HEK293 (cell line): Measurements from ENCODE around the gene PPFIBP1.

Source experiments
- BCL11A ChIP-seq: fragments of 450-650 bp; formaldehyde crosslinking; IDR thresholded peaks from 2 replicates; pipeline ENCODE4 v1.5.1; 2016; ENCODE audit warnings: low read depth, missing biosample characterization, missing genetic modification characterization
- CTCF ChIP-seq: fragments of 450-650 bp; formaldehyde crosslinking; IDR thresholded peaks from 2 replicates; pipeline ENCODE4 v1.5.1; 2016; ENCODE audit warnings: missing biosample characterization, missing genetic modification characterization
- GFI1B ChIP-seq: fragments of 450-650 bp; formaldehyde crosslinking; IDR thresholded peaks from 2 replicates; pipeline ENCODE4 v1.5.1; 2016; ENCODE audit warnings: missing biosample characterization, missing genetic modification characterization
- MYNN ChIP-seq: fragments of 450-650 bp; formaldehyde crosslinking; IDR thresholded peaks from 2 replicates; pipeline ENCODE4 v1.5.1; 2016; ENCODE audit warnings: missing biosample characterization, missing genetic modification characterization, borderline replicate concordance
- REPIN1 ChIP-seq: fragments of 450-650 bp; formaldehyde crosslinking; IDR thresholded peaks from 2 replicates; pipeline ENCODE4 v1.5.1; 2017; ENCODE audit warnings: missing biosample characterization, missing genetic modification characterization, low read depth
- YY1 ChIP-seq: fragments of 450-650 bp; formaldehyde crosslinking; IDR thresholded peaks from 2 replicates; pipeline ENCODE4 v1.5.1; 2018; ENCODE audit warnings: missing biosample characterization, missing genetic modification characterization
- ZFP3 ChIP-seq: fragments of 450-650 bp; formaldehyde crosslinking; IDR thresholded peaks from 2 replicates; pipeline ENCODE4 v1.5.1; 2016; ENCODE audit warnings: low read depth, missing biosample characterization, missing genetic modification characterization
- ZNF121 ChIP-seq: fragments of 450-650 bp; formaldehyde crosslinking; IDR thresholded peaks from 2 replicates; pipeline ENCODE4 v1.5.1; 2016; ENCODE audit warnings: missing biosample characterization, missing genetic modification characterization
- ZNF324 ChIP-seq: fragments of 450-650 bp; formaldehyde crosslinking; IDR thresholded peaks from 2 replicates; pipeline ENCODE4 v1.5.1; 2016; ENCODE audit warnings: missing biosample characterization, missing genetic modification characterization
- ZNF433 ChIP-seq: fragments of 450-650 bp; formaldehyde crosslinking; IDR thresholded peaks from 2 replicates; pipeline ENCODE4 v1.5.1; 2016; ENCODE audit warnings: missing biosample characterization, missing genetic modification characterization, low read depth
- ZNF549 ChIP-seq: fragments of 450-650 bp; IDR thresholded peaks from 2 replicates; pipeline ENCODE4 v1.5.1; 2018; ENCODE audit warnings: missing biosample characterization, missing genetic modification characterization, mild to moderate bottlenecking, inconsistent platforms, moderate library complexity
- ZNF558 ChIP-seq: fragments of 450-650 bp; formaldehyde crosslinking; IDR thresholded peaks from 2 replicates; pipeline ENCODE4 v1.5.1; 2016; ENCODE audit warnings: missing biosample characterization, missing genetic modification characterization
- ZNF621 ChIP-seq: fragments of 450-650 bp; formaldehyde crosslinking; IDR thresholded peaks from 2 replicates; pipeline ENCODE4 v1.5.1; 2017; ENCODE audit warnings: missing biosample characterization, missing genetic modification characterization
- TF ChIP-seq, protein P1 (sequence below): fragments of 450-650 bp; formaldehyde crosslinking; IDR thresholded peaks from 2 replicates; pipeline ENCODE4 v1.5.1; 2016; ENCODE audit warnings: missing biosample characterization, missing genetic modification characterization

GRCh38 chr12:27486961-27487360 lies 37.0 kb upstream of the PPFIBP1 start:
- TF ChIP-seq REPIN1 (tag by site-specific recombination) (no peak), CTCF (tag by site-specific recombination) (no peak), ZNF558 (tag by site-specific recombination) (no peak), YY1 (tag by site-specific recombination) (no peak), GFI1B (tag by site-specific recombination) (no peak), ZNF433 (no peak), BCL11A (tag by site-specific recombination) (no peak), ZNF621 (tag by site-specific recombination) (no peak), ZFP3 (tag by site-specific recombination) (no peak), ZNF324 (tag by site-specific recombination) (no peak), ZNF549 (tag by site-specific recombination) (no peak), MYNN (tag by site-specific recombination) (no peak), ZNF121 (no peak)
- TF ChIP-seq, protein P1, sequence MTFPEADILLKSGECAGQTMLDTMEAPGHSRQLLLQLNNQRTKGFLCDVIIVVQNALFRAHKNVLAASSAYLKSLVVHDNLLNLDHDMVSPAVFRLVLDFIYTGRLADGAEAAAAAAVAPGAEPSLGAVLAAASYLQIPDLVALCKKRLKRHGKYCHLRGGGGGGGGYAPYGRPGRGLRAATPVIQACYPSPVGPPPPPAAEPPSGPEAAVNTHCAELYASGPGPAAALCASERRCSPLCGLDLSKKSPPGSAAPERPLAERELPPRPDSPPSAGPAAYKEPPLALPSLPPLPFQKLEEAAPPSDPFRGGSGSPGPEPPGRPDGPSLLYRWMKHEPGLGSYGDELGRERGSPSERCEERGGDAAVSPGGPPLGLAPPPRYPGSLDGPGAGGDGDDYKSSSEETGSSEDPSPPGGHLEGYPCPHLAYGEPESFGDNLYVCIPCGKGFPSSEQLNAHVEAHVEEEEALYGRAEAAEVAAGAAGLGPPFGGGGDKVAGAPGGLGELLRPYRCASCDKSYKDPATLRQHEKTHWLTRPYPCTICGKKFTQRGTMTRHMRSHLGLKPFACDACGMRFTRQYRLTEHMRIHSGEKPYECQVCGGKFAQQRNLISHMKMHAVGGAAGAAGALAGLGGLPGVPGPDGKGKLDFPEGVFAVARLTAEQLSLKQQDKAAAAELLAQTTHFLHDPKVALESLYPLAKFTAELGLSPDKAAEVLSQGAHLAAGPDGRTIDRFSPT (tag by site-specific recombination) = no peak
